ENCODE measurements around the gene PARPBP. TPM values are rescaled to one million over a fixed set of nuclear protein-coding genes. Genes with fewer than 3 reads are reported as not detected.

The PARPBP gene
- polyA plus RNA-seq, 1 of the 3 experiments (the other 2 are of a cell fraction), result 3.1 TPM

DNA sequence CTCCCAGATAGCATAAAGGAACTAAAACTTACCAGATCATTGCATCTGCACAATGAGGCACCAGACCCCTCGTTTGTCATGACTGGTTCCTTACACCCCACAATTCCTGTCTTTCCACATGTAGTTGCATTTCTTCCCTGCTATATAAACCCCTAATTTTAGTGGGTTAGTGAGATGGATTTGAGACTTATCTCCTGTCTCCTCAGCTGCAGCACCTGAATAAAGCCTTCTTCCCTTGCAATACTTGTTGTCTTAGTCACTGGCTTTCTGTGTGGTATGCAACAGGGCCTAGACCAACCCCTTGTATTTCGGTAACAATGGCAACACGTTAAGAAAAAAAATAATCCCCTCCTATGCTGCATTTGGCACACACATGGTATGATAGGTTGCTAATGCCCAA, 13.1 kb upstream of the PARPBP start:
- WGBS (ENCODE audit: low lambda C conversion rate), result 95% methylated on average over 3 of the region's 3 CpGs
- H3K36me3 ChIP-seq (replicated peaks in 1 of 2; ENCODE audit: control insufficient read depth in 1 of 2, insufficient read depth in 2 of 2, low read length in 1 of 2), result peaks cover 64 to 67% of the 10 kb centered on the region in 2 experiments

More for the DNA sequence above, 13.1 kb upstream of the PARPBP start:
- H3K9me2 ChIP-seq, result 0 out of 2 replicates have a peak, but pooled peaks cover 4% of the 10 kb centered on the region
- no peak overlapping the region for H3K4me3 ChIP-seq (ENCODE audit: low read depth in 2 of 2, low read length in 1 of 2)
- no peak overlapping the region for H2AFZ ChIP-seq (ENCODE audit: low read depth)
- no peak for TF ChIP-seq RCOR1 (IDR thresholded peaks at IDR 0.05; ENCODE audit: low read length)
- TF ChIP-seq RAD21 (IDR thresholded peaks at IDR 0.05; ENCODE audit: low read length), result no peak
- TF ChIP-seq YY1 (IDR thresholded peaks at IDR 0.05; ENCODE audit: low read depth), result no peak
- TF ChIP-seq TCF12 (IDR thresholded peaks at IDR 0.05), result no peak
- no peak for TF ChIP-seq RXRA (IDR thresholded peaks at IDR 0.05; ENCODE audit: borderline replicate concordance, low read depth)
- no peak for TF ChIP-seq CHD2 (IDR thresholded peaks at IDR 0.05; ENCODE audit: low read length, partially characterized antibody)
- no peak for TF ChIP-seq GATA2 (CRISPR knock-in tag; IDR thresholded peaks at IDR 0.05)
- TF ChIP-seq, protein P1, sequence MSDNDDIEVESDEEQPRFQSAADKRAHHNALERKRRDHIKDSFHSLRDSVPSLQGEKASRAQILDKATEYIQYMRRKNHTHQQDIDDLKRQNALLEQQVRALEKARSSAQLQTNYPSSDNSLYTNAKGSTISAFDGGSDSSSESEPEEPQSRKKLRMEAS (IDR thresholded peaks at IDR 0.05; ENCODE audit: low read depth), result no peak
- TF ChIP-seq, protein P2, sequence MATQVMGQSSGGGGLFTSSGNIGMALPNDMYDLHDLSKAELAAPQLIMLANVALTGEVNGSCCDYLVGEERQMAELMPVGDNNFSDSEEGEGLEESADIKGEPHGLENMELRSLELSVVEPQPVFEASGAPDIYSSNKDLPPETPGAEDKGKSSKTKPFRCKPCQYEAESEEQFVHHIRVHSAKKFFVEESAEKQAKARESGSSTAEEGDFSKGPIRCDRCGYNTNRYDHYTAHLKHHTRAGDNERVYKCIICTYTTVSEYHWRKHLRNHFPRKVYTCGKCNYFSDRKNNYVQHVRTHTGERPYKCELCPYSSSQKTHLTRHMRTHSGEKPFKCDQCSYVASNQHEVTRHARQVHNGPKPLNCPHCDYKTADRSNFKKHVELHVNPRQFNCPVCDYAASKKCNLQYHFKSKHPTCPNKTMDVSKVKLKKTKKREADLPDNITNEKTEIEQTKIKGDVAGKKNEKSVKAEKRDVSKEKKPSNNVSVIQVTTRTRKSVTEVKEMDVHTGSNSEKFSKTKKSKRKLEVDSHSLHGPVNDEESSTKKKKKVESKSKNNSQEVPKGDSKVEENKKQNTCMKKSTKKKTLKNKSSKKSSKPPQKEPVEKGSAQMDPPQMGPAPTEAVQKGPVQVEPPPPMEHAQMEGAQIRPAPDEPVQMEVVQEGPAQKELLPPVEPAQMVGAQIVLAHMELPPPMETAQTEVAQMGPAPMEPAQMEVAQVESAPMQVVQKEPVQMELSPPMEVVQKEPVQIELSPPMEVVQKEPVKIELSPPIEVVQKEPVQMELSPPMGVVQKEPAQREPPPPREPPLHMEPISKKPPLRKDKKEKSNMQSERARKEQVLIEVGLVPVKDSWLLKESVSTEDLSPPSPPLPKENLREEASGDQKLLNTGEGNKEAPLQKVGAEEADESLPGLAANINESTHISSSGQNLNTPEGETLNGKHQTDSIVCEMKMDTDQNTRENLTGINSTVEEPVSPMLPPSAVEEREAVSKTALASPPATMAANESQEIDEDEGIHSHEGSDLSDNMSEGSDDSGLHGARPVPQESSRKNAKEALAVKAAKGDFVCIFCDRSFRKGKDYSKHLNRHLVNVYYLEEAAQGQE (IDR thresholded peaks at IDR 0.05; ENCODE audit: low read depth, low read length), result no peak
- TF ChIP-seq, protein P3, sequence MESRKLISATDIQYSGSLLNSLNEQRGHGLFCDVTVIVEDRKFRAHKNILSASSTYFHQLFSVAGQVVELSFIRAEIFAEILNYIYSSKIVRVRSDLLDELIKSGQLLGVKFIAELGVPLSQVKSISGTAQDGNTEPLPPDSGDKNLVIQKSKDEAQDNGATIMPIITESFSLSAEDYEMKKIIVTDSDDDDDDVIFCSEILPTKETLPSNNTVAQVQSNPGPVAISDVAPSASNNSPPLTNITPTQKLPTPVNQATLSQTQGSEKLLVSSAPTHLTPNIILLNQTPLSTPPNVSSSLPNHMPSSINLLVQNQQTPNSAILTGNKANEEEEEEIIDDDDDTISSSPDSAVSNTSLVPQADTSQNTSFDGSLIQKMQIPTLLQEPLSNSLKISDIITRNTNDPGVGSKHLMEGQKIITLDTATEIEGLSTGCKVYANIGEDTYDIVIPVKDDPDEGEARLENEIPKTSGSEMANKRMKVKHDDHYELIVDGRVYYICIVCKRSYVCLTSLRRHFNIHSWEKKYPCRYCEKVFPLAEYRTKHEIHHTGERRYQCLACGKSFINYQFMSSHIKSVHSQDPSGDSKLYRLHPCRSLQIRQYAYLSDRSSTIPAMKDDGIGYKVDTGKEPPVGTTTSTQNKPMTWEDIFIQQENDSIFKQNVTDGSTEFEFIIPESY (IDR thresholded peaks at IDR 0.05; ENCODE audit: borderline replicate concordance, low read depth), result no peak
- no peak for TF ChIP-seq EP300 (IDR thresholded peaks at IDR 0.05; ENCODE audit: borderline replicate concordance in 1 of 2, low read depth in 1 of 2, low read length in 1 of 2)
- TF ChIP-seq, protein P4, sequence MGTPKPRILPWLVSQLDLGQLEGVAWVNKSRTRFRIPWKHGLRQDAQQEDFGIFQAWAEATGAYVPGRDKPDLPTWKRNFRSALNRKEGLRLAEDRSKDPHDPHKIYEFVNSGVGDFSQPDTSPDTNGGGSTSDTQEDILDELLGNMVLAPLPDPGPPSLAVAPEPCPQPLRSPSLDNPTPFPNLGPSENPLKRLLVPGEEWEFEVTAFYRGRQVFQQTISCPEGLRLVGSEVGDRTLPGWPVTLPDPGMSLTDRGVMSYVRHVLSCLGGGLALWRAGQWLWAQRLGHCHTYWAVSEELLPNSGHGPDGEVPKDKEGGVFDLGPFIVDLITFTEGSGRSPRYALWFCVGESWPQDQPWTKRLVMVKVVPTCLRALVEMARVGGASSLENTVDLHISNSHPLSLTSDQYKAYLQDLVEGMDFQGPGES (IDR thresholded peaks at IDR 0.05; ENCODE audit: low read depth, low read length), result no peak
- TF ChIP-seq, protein P5, sequence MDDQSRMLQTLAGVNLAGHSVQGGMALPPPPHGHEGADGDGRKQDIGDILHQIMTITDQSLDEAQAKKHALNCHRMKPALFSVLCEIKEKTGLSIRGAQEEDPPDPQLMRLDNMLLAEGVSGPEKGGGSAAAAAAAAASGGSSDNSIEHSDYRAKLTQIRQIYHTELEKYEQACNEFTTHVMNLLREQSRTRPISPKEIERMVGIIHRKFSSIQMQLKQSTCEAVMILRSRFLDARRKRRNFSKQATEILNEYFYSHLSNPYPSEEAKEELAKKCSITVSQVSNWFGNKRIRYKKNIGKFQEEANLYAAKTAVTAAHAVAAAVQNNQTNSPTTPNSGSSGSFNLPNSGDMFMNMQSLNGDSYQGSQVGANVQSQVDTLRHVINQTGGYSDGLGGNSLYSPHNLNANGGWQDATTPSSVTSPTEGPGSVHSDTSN (IDR thresholded peaks at IDR 0.05), result no peak
- TF ChIP-seq FOXM1 (IDR thresholded peaks at IDR 0.05; ENCODE audit: low read depth), result no peak
- TF ChIP-seq FOXJ3 (CRISPR knock-in tag; IDR thresholded peaks at IDR 0.05), result no peak
- TF ChIP-seq, protein P6, sequence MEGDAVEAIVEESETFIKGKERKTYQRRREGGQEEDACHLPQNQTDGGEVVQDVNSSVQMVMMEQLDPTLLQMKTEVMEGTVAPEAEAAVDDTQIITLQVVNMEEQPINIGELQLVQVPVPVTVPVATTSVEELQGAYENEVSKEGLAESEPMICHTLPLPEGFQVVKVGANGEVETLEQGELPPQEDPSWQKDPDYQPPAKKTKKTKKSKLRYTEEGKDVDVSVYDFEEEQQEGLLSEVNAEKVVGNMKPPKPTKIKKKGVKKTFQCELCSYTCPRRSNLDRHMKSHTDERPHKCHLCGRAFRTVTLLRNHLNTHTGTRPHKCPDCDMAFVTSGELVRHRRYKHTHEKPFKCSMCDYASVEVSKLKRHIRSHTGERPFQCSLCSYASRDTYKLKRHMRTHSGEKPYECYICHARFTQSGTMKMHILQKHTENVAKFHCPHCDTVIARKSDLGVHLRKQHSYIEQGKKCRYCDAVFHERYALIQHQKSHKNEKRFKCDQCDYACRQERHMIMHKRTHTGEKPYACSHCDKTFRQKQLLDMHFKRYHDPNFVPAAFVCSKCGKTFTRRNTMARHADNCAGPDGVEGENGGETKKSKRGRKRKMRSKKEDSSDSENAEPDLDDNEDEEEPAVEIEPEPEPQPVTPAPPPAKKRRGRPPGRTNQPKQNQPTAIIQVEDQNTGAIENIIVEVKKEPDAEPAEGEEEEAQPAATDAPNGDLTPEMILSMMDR (IDR thresholded peaks at IDR 0.05), result no peak
- TF ChIP-seq TAF1 (IDR thresholded peaks at IDR 0.05; ENCODE audit: borderline replicate concordance, low read depth, low read length), result no peak
- H3F3A ChIP-seq (replicated peaks; ENCODE audit: insufficient read depth), result no peaks in the 10 kb centered on the region
- H3K9ac ChIP-seq, result no peak overlapping the region
- H3K9me3 ChIP-seq, result peaks cover 11% of the 10 kb centered on the region; the same call in 1 of the 2 replicates
- no peaks in the 10 kb centered on the region for H3K27me3 ChIP-seq (ENCODE audit: insufficient read depth)
- no peak overlapping the region for H3K4me2 ChIP-seq
- CTCF ChIA-PET, result interaction anchor here (0.6 kb wide), 1 partner anchor 11 kb away, joined by 4 read pairs; no protein-coding TSS in a partner anchor
- DNase-seq, result no peak
- H3K27ac ChIP-seq (ENCODE audit: low read depth in 2 of 2, low read length in 1 of 2), result no peak overlapping the region
- peaks cover 13% of the 10 kb centered on the region; the same call in 1 of the 2 replicates for H3K79me2 ChIP-seq (ENCODE audit: insufficient read depth)
- POLR2A ChIA-PET, result no interaction called here
- no peaks in the 10 kb centered on the region for H3K4me1 ChIP-seq (ENCODE audit: control insufficient read depth in 1 of 2, insufficient read depth in 2 of 2, low read depth in 1 of 2, low read length in 1 of 2)
- H4K20me1 ChIP-seq (ENCODE audit: insufficient read depth), result no peaks in the 10 kb centered on the region

Measured in SK-N-SH (cell line).